Measurements from ENCODE around the gene EIF2B4. TPM values are rescaled to one million over a fixed set of nuclear protein-coding genes. Genes with fewer than 3 reads are reported as not detected.

Gene EIF2B4
- total RNA-seq, 2 donors from 2014 or later, result 24.9 to 39.2 TPM

GRCh38 chr2:27408601-27409320 lies 38.6 kb upstream of the EIF2B4 start:
- intact Hi-C loops (cut with DNase I), result no loop called here
- Histone ChIP-seq H3K27ac (peak overlapping the region; percentile 67 to 90 (median 83)), H3K36me3 (replicated peaks in 1 of 2; ENCODE audit: insufficient read depth in 1 of 2, low read depth in 2 of 2) (no peaks in the 10 kb centered on the region), H3K4me3 (peak overlapping the region; percentile 90 to 93), H3K27me3 (no peaks in the 10 kb centered on the region), H3K4me1 (peaks cover 19% of the 10 kb centered on the region), H3K9me3 (no peaks in the 10 kb centered on the region)
- WGBS, 2 donors, result 1% methylated on average over 12 to 28 of the region's 33 CpGs
- no peak for TF ChIP-seq CTCF (IDR thresholded peaks at IDR 0.05)
- no peak for TF ChIP-seq POLR2A (IDR thresholded peaks at IDR 0.05)
- ATAC-seq (peak; percentile 11), DNase-seq (peak in 1 of 4 donors; percentile 6)

- H3K4me3 ChIP-seq, result no peak overlapping the region
- no peaks in the 10 kb centered on the region for H3K9me3 ChIP-seq
- H3K27ac ChIP-seq, result no peak overlapping the region
- intact Hi-C loops (cut with DNase I), result no loop called here
- ATAC-seq, result no peak
- DNase-seq, result peak in 2 of 4 donors; percentile 21 to 35
- peaks cover 19% of the 10 kb centered on the region for H3K4me1 ChIP-seq
- WGBS, 2 donors, result 43 to 46% methylated on average over 16 of the region's 16 CpGs
- TF ChIP-seq POLR2A (IDR thresholded peaks at IDR 0.05) (no peak), CTCF (IDR thresholded peaks at IDR 0.05) (peak; percentile 18 to 68 (median 58))
- no peaks in the 10 kb centered on the region for H3K27me3 ChIP-seq
- no peaks in the 10 kb centered on the region for H3K36me3 ChIP-seq (replicated peaks in 1 of 2; ENCODE audit: insufficient read depth in 1 of 2, low read depth in 2 of 2)
Measured at GRCh38 chr2:27407798-27408491, 37.8 kb upstream of the EIF2B4 start.

- no peak for TF ChIP-seq POLR2A (IDR thresholded peaks at IDR 0.05)
- no peak for TF ChIP-seq CTCF (IDR thresholded peaks at IDR 0.05)
- H3K36me3 ChIP-seq (replicated peaks in 1 of 2; ENCODE audit: insufficient read depth in 1 of 2, low read depth in 2 of 2), result no peaks in the 10 kb centered on the region
- DNase-seq, result no peak
- no peak for ATAC-seq
- no peak overlapping the region for H3K27ac ChIP-seq
- WGBS, 2 donors, result 96 to 100% methylated on average over 2 of the region's 2 CpGs
- no peaks in the 10 kb centered on the region for H3K27me3 ChIP-seq
- H3K4me1 ChIP-seq, result no peaks in the 10 kb centered on the region
- H3K4me3 ChIP-seq, result no peak overlapping the region
- intact Hi-C loops (cut with DNase I), result no loop called here
- H3K9me3 ChIP-seq, result no peaks in the 10 kb centered on the region
Measured at GRCh38 chr2:27400348-27401135, 30.4 kb upstream of the EIF2B4 start.

GRCh38 chr2:27398962-27399361 lies 28.8 kb upstream of the EIF2B4 start:
- DNase-seq, result no peak
- WGBS, 2 donors, result 97% methylated on average over 5 of the region's 5 CpGs
- no peak for ATAC-seq
- Histone ChIP-seq H3K27ac (no peak overlapping the region), H3K36me3 (replicated peaks in 1 of 2; ENCODE audit: insufficient read depth in 1 of 2, low read depth in 2 of 2) (no peaks in the 10 kb centered on the region), H3K4me1 (no peaks in the 10 kb centered on the region), H3K9me3 (no peaks in the 10 kb centered on the region), H3K27me3 (no peaks in the 10 kb centered on the region), H3K4me3 (no peak overlapping the region)
- no peak for TF ChIP-seq POLR2A (IDR thresholded peaks at IDR 0.05)
- no peak for TF ChIP-seq CTCF (IDR thresholded peaks at IDR 0.05)
- intact Hi-C loops (cut with DNase I), result no loop called here

All from body of pancreas (tissue), 4 donors.